Measurements from ENCODE around the gene RBP4. TPM values are rescaled to one million over a fixed set of nuclear protein-coding genes. Genes with fewer than 3 reads are reported as not detected.

RBP4 gene
- total RNA-seq, 2 donors from 2014 or later, result 0.64 to 5.3 TPM

- H3K4me1 ChIP-seq (replicated peaks), result no peaks in the 10 kb centered on the region
- TF ChIP-seq, protein P1, sequence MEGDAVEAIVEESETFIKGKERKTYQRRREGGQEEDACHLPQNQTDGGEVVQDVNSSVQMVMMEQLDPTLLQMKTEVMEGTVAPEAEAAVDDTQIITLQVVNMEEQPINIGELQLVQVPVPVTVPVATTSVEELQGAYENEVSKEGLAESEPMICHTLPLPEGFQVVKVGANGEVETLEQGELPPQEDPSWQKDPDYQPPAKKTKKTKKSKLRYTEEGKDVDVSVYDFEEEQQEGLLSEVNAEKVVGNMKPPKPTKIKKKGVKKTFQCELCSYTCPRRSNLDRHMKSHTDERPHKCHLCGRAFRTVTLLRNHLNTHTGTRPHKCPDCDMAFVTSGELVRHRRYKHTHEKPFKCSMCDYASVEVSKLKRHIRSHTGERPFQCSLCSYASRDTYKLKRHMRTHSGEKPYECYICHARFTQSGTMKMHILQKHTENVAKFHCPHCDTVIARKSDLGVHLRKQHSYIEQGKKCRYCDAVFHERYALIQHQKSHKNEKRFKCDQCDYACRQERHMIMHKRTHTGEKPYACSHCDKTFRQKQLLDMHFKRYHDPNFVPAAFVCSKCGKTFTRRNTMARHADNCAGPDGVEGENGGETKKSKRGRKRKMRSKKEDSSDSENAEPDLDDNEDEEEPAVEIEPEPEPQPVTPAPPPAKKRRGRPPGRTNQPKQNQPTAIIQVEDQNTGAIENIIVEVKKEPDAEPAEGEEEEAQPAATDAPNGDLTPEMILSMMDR (IDR thresholded peaks at IDR 0.05), result no peak
- 79% methylated on average over 3 of the region's 3 CpGs for WGBS
- H3K9me3 ChIP-seq, result no peaks in the 10 kb centered on the region
- no peaks in the 10 kb centered on the region for H3K36me3 ChIP-seq
- no peak for DNase-seq (ENCODE audit: low spot score)
- no peak overlapping the region for H3K27ac ChIP-seq
- H3K4me3 ChIP-seq, result no peak overlapping the region
- intact Hi-C loops (cut with DNase I), result no loop called here
- no peaks in the 10 kb centered on the region for H3K27me3 ChIP-seq (replicated peaks; ENCODE audit: insufficient read depth)
These were observed 12.1 kb upstream of the RBP4 start for GRCh38 chr10:93613126-93613525.

GRCh38 chr10:93612311-93612710, 11.3 kb upstream of the RBP4 start, which contains the start of gene PDE6C:
Gene PDE6C (plus strand): TSS chr10:93612537. CDS start chr10:93612726, 189 bp downstream.
- TF ChIP-seq, protein P1 (IDR thresholded peaks at IDR 0.05), result no peak
- TF ChIP-seq POLR2AphosphoS5 (IDR thresholded peaks at IDR 0.05), result no peak
- no peak for TF ChIP-seq POLR2A (IDR thresholded peaks at IDR 0.05)
- WGBS, result 91% methylated on average over 6 of the region's 6 CpGs
- no peaks in the 10 kb centered on the region for H3K27me3 ChIP-seq (replicated peaks; ENCODE audit: insufficient read depth)
- intact Hi-C loops (cut with DNase I), result no loop called here
- no peak for DNase-seq (ENCODE audit: low spot score)
- H3K9me3 ChIP-seq, result no peaks in the 10 kb centered on the region
- no peak within 1 kb of the TSS for H3K27ac ChIP-seq
- no peaks in the 10 kb centered on the region for H3K4me1 ChIP-seq (replicated peaks)
- no peak within 1 kb of the TSS for H3K4me3 ChIP-seq
- no peaks in the 10 kb centered on the region for H3K36me3 ChIP-seq

DNA sequence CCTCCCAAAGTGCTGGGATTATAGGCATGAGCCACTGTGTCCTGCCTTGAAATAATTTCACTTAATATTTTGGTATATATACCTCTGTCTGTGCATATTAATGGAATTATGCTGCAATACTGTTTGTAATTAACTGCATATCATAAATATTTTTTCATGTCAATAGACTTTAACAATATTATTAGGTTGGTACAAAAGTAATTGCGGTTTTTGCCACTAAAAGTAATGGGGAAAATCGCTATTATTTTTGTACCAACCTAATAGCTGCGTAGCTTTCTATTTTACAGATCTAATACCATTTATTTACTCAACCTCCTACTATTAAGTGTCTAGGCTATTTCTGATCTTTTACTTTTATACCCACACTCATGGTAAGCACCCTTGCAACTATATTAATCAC, 7.4 kb upstream of the RBP4 start:
- no peaks in the 10 kb centered on the region for H3K9me3 ChIP-seq
- H3K4me3 ChIP-seq, result no peak overlapping the region
- H3K4me1 ChIP-seq (replicated peaks), result no peaks in the 10 kb centered on the region
- H3K27me3 ChIP-seq (replicated peaks; ENCODE audit: insufficient read depth), result no peaks in the 10 kb centered on the region
- no peaks in the 10 kb centered on the region for H3K36me3 ChIP-seq
- intact Hi-C loops (cut with DNase I), result no loop called here
- DNase-seq (ENCODE audit: low spot score), result no peak
- H3K27ac ChIP-seq, result no peak overlapping the region
- no peak for TF ChIP-seq POLR2AphosphoS5 (IDR thresholded peaks at IDR 0.05)
- TF ChIP-seq, protein P1 (IDR thresholded peaks at IDR 0.05), result no peak
- 87% methylated on average over 3 of the region's 3 CpGs for WGBS

DNA sequence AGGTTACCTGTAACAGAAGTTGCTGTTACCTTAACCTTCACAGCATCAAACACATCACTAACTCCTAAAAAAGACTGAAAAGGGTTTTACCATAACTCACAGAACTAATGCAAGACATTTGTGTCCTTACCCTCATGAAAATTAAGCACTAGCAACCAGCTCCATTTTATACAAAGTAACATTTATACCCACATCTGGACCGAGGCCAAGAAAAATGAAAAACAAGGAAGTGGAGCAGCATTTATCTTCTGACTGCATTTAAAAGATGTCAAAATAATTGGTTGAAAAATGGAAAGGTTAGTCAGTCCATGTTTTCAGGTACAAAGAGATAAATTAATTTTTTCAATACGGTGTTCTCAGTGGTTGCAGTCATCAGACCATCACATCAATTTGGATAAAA, 3.1 kb upstream of the RBP4 start:
- DNase-seq (ENCODE audit: low spot score), result no peak
- Histone ChIP-seq H3K4me3 (no peak overlapping the region), H3K4me1 (replicated peaks) (no peaks in the 10 kb centered on the region), H3K36me3 (no peaks in the 10 kb centered on the region), H3K27me3 (replicated peaks; ENCODE audit: insufficient read depth) (no peaks in the 10 kb centered on the region), H3K9me3 (no peaks in the 10 kb centered on the region), H3K27ac (no peak overlapping the region)
- intact Hi-C loops (cut with DNase I), result no loop called here
- TF ChIP-seq, protein P1 (IDR thresholded peaks at IDR 0.05), result no peak
- no peak for TF ChIP-seq POLR2A (IDR thresholded peaks at IDR 0.05)
- TF ChIP-seq POLR2AphosphoS5 (IDR thresholded peaks at IDR 0.05), result no peak
- 55% methylated on average over 2 of the region's 2 CpGs for WGBS

GRCh38 chr10:93603023-93603422, 2.0 kb upstream of the RBP4 start:
- TF ChIP-seq POLR2A (IDR thresholded peaks at IDR 0.05), result no peak
- no peak for TF ChIP-seq POLR2AphosphoS5 (IDR thresholded peaks at IDR 0.05)
- TF ChIP-seq, protein P1 (IDR thresholded peaks at IDR 0.05), result no peak
- no peak overlapping the region for H3K4me3 ChIP-seq
- H3K4me1 ChIP-seq (replicated peaks), result no peaks in the 10 kb centered on the region
- no peaks in the 10 kb centered on the region for H3K27me3 ChIP-seq (replicated peaks; ENCODE audit: insufficient read depth)
- no peak overlapping the region for H3K27ac ChIP-seq
- H3K36me3 ChIP-seq, result no peaks in the 10 kb centered on the region
- no peaks in the 10 kb centered on the region for H3K9me3 ChIP-seq
- 97% methylated on average over 2 of the region's 2 CpGs for WGBS
- DNase-seq (ENCODE audit: low spot score), result no peak
- intact Hi-C loops (cut with DNase I), result no loop called here
